KMS-11 (cell line): ENCODE data around the gene NCAM2.
A peak's percentile ranks its signal among the peaks of the same experiment; 100 is the strongest.

ENCODE experiments used
- H2AFZ ChIP-seq: fragments of 200-600 bp; sonication (generic); 2 replicates; pipeline ENCODE4 v1.6.1; 2016; ENCODE audit warnings: antibody characterized with exemption, mixed run types, low read depth
- H3K27ac ChIP-seq: fragments of 200-600 bp; sonication (generic); 2 replicates; pipeline ENCODE4 v1.6.1; 2016; ENCODE audit warnings: mild to moderate bottlenecking, mixed run types
- H3K27me3 ChIP-seq: fragments of 200-600 bp; sonication (generic); 2 replicates; pipeline ENCODE4 v1.6.1; 2017; ENCODE audit warnings: mild to moderate bottlenecking, low read depth, mixed run types, moderate library complexity; ENCODE audit not compliant: insufficient read depth
- H3K36me3 ChIP-seq: fragments of 200-600 bp; sonication (generic); 2 replicates; pipeline ENCODE4 v1.6.1; 2017; ENCODE audit warnings: mild to moderate bottlenecking, mixed run types; ENCODE audit not compliant: insufficient read depth
- H3K4me1 ChIP-seq: fragments of 200-600 bp; sonication (generic); 2 replicates; pipeline ENCODE4 v1.6.1; 2016; ENCODE audit warnings: mild to moderate bottlenecking, low read depth, mixed run types; ENCODE audit not compliant: poor library complexity, severe bottlenecking
- H3K4me2 ChIP-seq: fragments of 200-600 bp; sonication (generic); 2 replicates; pipeline ENCODE4 v1.7.0; 2016; ENCODE audit warnings: mild to moderate bottlenecking, mixed run types
- H3K4me3 ChIP-seq: fragments of 200-600 bp; sonication (generic); IDR thresholded peaks from 2 replicates; pipeline ENCODE4 v1.6.1; 2017; ENCODE audit warnings: low read depth, low read length, mixed read lengths; ENCODE audit not compliant: insufficient read depth
- H3K79me2 ChIP-seq: fragments of 200-600 bp; sonication (generic); 2 replicates; pipeline ENCODE4 v1.6.1; 2016; ENCODE audit warnings: low read depth, mixed run types; ENCODE audit not compliant: insufficient read depth
- H3K9ac ChIP-seq: fragments of 200-600 bp; sonication (generic); 2 replicates; pipeline ENCODE4 v1.6.1; 2016; ENCODE audit warnings: mild to moderate bottlenecking, mixed run types
- H4K20me1 ChIP-seq: fragments of 200-600 bp; sonication (generic); 2 replicates; pipeline ENCODE4 v1.6.1; 2016; ENCODE audit warnings: mild to moderate bottlenecking, mixed run types; ENCODE audit not compliant: insufficient read depth
- CTCF ChIP-seq: fragments of 200-600 bp; sonication (generic); conservative IDR thresholded peaks from 2 replicates; pipeline ENCODE4 v1.6.1; 2017; ENCODE audit warnings: low read depth, mild to moderate bottlenecking, antibody characterized with exemption, low read length, moderate library complexity, mixed read lengths

NCAM2 gene

DNA sequence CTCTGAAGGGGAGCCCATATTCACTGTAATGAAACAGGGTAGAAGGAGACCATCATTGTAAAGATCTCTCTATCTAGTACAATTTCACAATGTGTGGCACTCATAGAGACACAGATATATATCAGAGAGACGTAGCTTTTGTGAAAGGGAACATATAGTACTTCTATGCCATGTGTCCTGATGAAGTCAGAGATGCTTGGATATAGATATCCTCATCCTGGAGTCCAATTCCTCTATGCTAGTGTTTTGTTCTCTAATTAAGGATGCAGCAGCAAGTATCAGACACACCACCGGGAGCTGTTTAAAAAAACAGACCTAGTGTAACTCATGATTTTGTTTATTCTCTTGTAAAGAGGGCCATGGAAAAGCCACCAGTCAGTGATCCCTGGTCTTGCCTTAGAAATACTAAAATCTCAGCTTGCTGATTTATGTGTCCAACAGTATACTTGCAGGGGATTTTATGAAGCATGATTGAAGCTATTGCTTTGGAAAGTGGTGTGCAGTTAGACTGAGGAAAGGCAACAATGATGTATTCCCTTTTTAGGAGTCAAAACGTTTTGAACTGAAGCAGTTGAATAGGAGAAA lies 2.5 kb downstream of the NCAM2 start:
- Histone ChIP-seq H4K20me1 (no peaks in the 10 kb centered on the region), H2AFZ (no peak overlapping the region), H3K27me3 (no peaks in the 10 kb centered on the region), H3K79me2 (no peaks in the 10 kb centered on the region), H3K4me3 (no peak overlapping the region), H3K36me3 (no peaks in the 10 kb centered on the region), H3K4me2 (no peak overlapping the region), H3K9ac (no peak overlapping the region), H3K4me1 (peaks cover 6% of the 10 kb centered on the region), H3K27ac (no peak overlapping the region)
- TF ChIP-seq CTCF: no peak

DNA sequence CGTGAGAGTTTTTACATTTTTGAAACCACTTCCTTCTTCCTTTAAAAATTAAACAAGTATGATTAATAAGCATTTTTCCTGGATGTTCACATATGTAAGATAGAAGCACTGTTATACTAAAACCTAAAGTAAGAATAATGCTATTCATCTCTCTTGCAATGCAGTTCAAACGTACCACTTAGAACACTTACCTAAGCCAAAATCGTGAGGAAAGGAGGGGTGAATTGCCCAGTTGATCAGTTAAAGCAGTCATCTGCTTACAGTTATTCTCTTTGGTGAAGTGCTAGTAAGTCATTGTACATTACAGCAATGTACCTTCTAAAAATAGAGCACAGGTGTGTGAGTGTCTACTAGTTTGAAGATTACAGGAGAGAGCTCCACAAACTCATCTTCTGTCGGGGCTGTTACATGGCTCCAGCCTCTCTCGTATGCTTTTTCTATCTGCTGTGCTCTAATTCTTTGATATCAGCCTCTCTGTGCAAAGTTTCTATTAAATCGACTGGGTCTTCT lies 3.4 kb downstream of the NCAM2 start:
- no peak for TF ChIP-seq CTCF
- no peak overlapping the region for H3K9ac ChIP-seq
- H3K27me3 ChIP-seq: no peaks in the 10 kb centered on the region
- no peaks in the 10 kb centered on the region for H3K79me2 ChIP-seq
- no peaks in the 10 kb centered on the region for H3K36me3 ChIP-seq
- peaks cover 6% of the 10 kb centered on the region for H3K4me1 ChIP-seq
- no peaks in the 10 kb centered on the region for H4K20me1 ChIP-seq
- no peak overlapping the region for H3K4me2 ChIP-seq
- H2AFZ ChIP-seq: no peak overlapping the region
- H3K4me3 ChIP-seq: no peak overlapping the region
- H3K27ac ChIP-seq: no peak overlapping the region

- no peak overlapping the region for H3K27ac ChIP-seq
- H4K20me1 ChIP-seq: no peaks in the 10 kb centered on the region
- no peak for TF ChIP-seq CTCF
- no peaks in the 10 kb centered on the region for H3K36me3 ChIP-seq
- no peaks in the 10 kb centered on the region for H3K79me2 ChIP-seq
- no peak overlapping the region for H2AFZ ChIP-seq
- H3K9ac ChIP-seq: no peak overlapping the region
- H3K4me2 ChIP-seq: no peak overlapping the region
- H3K27me3 ChIP-seq: no peaks in the 10 kb centered on the region
- no peak overlapping the region for H3K4me3 ChIP-seq
- H3K4me1 ChIP-seq: peaks cover 6% of the 10 kb centered on the region
Observed at GRCh38 chr21:21002153-21002552, 3.9 kb downstream of the NCAM2 start.

- Histone ChIP-seq H3K4me3 (no peak overlapping the region), H3K4me2 (no peak overlapping the region)
Observed at GRCh38 chr21:21003701-21004100, 5.5 kb downstream of the NCAM2 start.

More at GRCh38 chr21:21003701-21004100, 5.5 kb downstream of the NCAM2 start:
- Histone ChIP-seq H3K4me1 (peaks cover 6% of the 10 kb centered on the region), H3K27ac (no peak overlapping the region), H4K20me1 (no peaks in the 10 kb centered on the region), H3K79me2 (no peaks in the 10 kb centered on the region), H3K27me3 (no peaks in the 10 kb centered on the region), H3K9ac (no peak overlapping the region), H3K36me3 (no peaks in the 10 kb centered on the region), H2AFZ (no peak overlapping the region)
- peak; percentile 72 for TF ChIP-seq CTCF
